ENCODE data around the gene CIAO2B.

Gene CIAO2B

GRCh38 chr16:66888647-66889615 is 45.3 kb downstream of the CIAO2B start:
- no peak for TF ChIP-seq CTCF (conservative IDR thresholded peaks at IDR 0.05; ENCODE audit: control insufficient read depth, insufficient read depth, low read depth, low read length)
- DNase-seq (ENCODE audit: low read depth): no peak
- H3K4me3 ChIP-seq (ENCODE audit: control insufficient read depth, low read depth, low read length): no peak overlapping the region

GRCh38 chr16:66886914-66887313 is 47.3 kb downstream of the CIAO2B start:
- TF ChIP-seq CTCF (conservative IDR thresholded peaks at IDR 0.05; ENCODE audit: control insufficient read depth, insufficient read depth, low read depth, low read length): no peak
- DNase-seq (ENCODE audit: low read depth): no peak
- H3K4me3 ChIP-seq (ENCODE audit: control insufficient read depth, low read depth, low read length): no peak overlapping the region

- no peak for TF ChIP-seq CTCF (conservative IDR thresholded peaks at IDR 0.05; ENCODE audit: control insufficient read depth, insufficient read depth, low read depth, low read length)
- DNase-seq (ENCODE audit: low read depth): no peak
- H3K4me3 ChIP-seq (ENCODE audit: control insufficient read depth, low read depth, low read length): no peak overlapping the region
Measured at GRCh38 chr16:66886321-66886720, 47.9 kb downstream of the CIAO2B start.

- no peak for TF ChIP-seq CTCF (conservative IDR thresholded peaks at IDR 0.05; ENCODE audit: control insufficient read depth, insufficient read depth, low read depth, low read length)
- DNase-seq (ENCODE audit: low read depth): no peak
- H3K4me3 ChIP-seq (ENCODE audit: control insufficient read depth, low read depth, low read length): no peak overlapping the region
Measured at GRCh38 chr16:66885491-66885890, 48.7 kb downstream of the CIAO2B start.

- H3K4me3 ChIP-seq (ENCODE audit: control insufficient read depth, low read depth, low read length): no peak overlapping the region
- DNase-seq (ENCODE audit: low read depth): no peak
- no peak for TF ChIP-seq CTCF (conservative IDR thresholded peaks at IDR 0.05; ENCODE audit: control insufficient read depth, insufficient read depth, low read depth, low read length)
Measured at GRCh38 chr16:66882702-66883101, 51.5 kb downstream of the CIAO2B start.

Data from fibroblast of mammary gland (primary cell).